Neural cell (in vitro differentiated cells): ENCODE data around the gene PICALM. TPM values are rescaled to one million over a fixed set of nuclear protein-coding genes. Genes with fewer than 3 reads are reported as not detected.

Experiments
- H2AFZ ChIP-seq: fragments of 200-600, 300-800 bp; sonication (generic), shearing (Covaris generic); 2 replicates; pipeline ENCODE4 v1.6.0; 2014; ENCODE audit warnings: low read depth, mild to moderate bottlenecking, antibody characterized with exemption, low read length, moderate library complexity
- H3F3A ChIP-seq: fragments of 200-600 bp; shearing (Covaris generic); 2 replicates; pipeline ENCODE4 v1.6.1; 2016; ENCODE audit warnings: mild to moderate bottlenecking, moderate library complexity, mixed read lengths, antibody characterized with exemption, low read length; ENCODE audit not compliant: insufficient read depth, poor library complexity, severe bottlenecking
- H3K27ac ChIP-seq: fragments of 200-600, 300-800 bp; sonication (generic), shearing (Covaris generic); 2 replicates; pipeline ENCODE4 v1.5.1; 2014; ENCODE audit warnings: mild to moderate bottlenecking, low read length, moderate library complexity
- H3K27me3 ChIP-seq: fragments of 300-800, 200-600 bp; sonication (generic), shearing (Covaris generic); 2 replicates; pipeline ENCODE4 v1.6.0; 2014; ENCODE audit warnings: mild to moderate bottlenecking, low read depth, low read length, moderate library complexity; ENCODE audit not compliant: insufficient read depth
- H3K36me3 ChIP-seq: fragments of 300-800, 200-600 bp; sonication (generic), shearing (Covaris generic); 2 replicates; pipeline ENCODE4 v1.5.1; 2014; ENCODE audit warnings: mild to moderate bottlenecking, antibody characterized with exemption, low read length, moderate library complexity; ENCODE audit not compliant: insufficient read depth
- H3K4me2 ChIP-seq: fragments of 300-800, 200-600 bp; sonication (generic), shearing (Covaris generic); 2 replicates; pipeline ENCODE4 v1.6.0; 2014; ENCODE audit warnings: mild to moderate bottlenecking, low read length
- H3K4me3 ChIP-seq: fragments of 300-800, 200-600 bp; sonication (generic), shearing (Covaris generic); 2 replicates; pipeline ENCODE4 v1.5.1; 2014; ENCODE audit warnings: mild to moderate bottlenecking, low read length, moderate library complexity
- H3K79me2 ChIP-seq: fragments of 200-600 bp; shearing (Covaris generic); replicated peaks from 2 replicates; pipeline ENCODE4 v1.6.0; 2014; ENCODE audit warnings: mild to moderate bottlenecking, low read length, moderate library complexity; ENCODE audit not compliant: insufficient read depth
- H3K9ac ChIP-seq: fragments of 300-800, 200-600 bp; sonication (generic), shearing (Covaris generic); 2 replicates; pipeline ENCODE4 v1.6.1; 2016; ENCODE audit warnings: mild to moderate bottlenecking, low read length, mixed read lengths
- H3K9me2 ChIP-seq: fragments of 200-600 bp; shearing (Covaris generic); 2 replicates; pipeline ENCODE4 v1.6.1; 2016; ENCODE audit warnings: mild to moderate bottlenecking, low read length, mixed read lengths; ENCODE audit not compliant: insufficient read depth
- H3K9me3 ChIP-seq: fragments of 200-600, 300-800 bp; sonication (generic), shearing (Covaris generic); 2 replicates; pipeline ENCODE4 v1.6.1; 2016; ENCODE audit warnings: mild to moderate bottlenecking, mixed run types, low read length, moderate library complexity, mixed read lengths
- H4K20me1 ChIP-seq: fragments of 200-600 bp; shearing (Covaris generic); 2 replicates; pipeline ENCODE4 v1.6.1; 2016; ENCODE audit warnings: mild to moderate bottlenecking, mixed run types; ENCODE audit not compliant: insufficient read depth
- CTCF ChIP-seq: fragments of 450-650 bp; IDR thresholded peaks from 2 replicates; pipeline ENCODE4 v1.5.1; 2014; ENCODE audit warnings: antibody characterized with exemption, mild to moderate bottlenecking, moderate library complexity; ENCODE audit not compliant: poor library complexity, severe bottlenecking
- EP300 ChIP-seq: fragments of 450-650 bp; conservative IDR thresholded peaks from 2 replicates; pipeline ENCODE4 v1.6.1; 2014; ENCODE audit warnings: antibody characterized with exemption, mild to moderate bottlenecking, moderate library complexity; ENCODE audit not compliant: poor library complexity, severe bottlenecking
- EZH2 ChIP-seq: fragments of 200-600, 300-800 bp; shearing (Covaris generic), sonication (generic); IDR thresholded peaks from 2 replicates; pipeline ENCODE4 v1.6.1; 2014; ENCODE audit warnings: antibody characterized with exemption, low read length, borderline replicate concordance, mild to moderate bottlenecking; ENCODE audit not compliant: insufficient read depth, poor library complexity, severe bottlenecking
- MXI1 ChIP-seq: fragments of 450-650 bp; conservative IDR thresholded peaks from 2 replicates; pipeline ENCODE4 v1.6.1; 2014; ENCODE audit warnings: antibody characterized with exemption, mild to moderate bottlenecking; ENCODE audit not compliant: poor library complexity, severe bottlenecking
- POLR2AphosphoS5 ChIP-seq: IDR thresholded peaks from 2 replicates; pipeline ENCODE4 v1.6.1; 2012
- RAD21 ChIP-seq: fragments of 450-650 bp; conservative IDR thresholded peaks from 2 replicates; pipeline ENCODE4 v1.6.1; 2014; ENCODE audit warnings: antibody characterized with exemption, mild to moderate bottlenecking, moderate library complexity
- REST ChIP-seq: IDR thresholded peaks from 2 replicates; pipeline ENCODE4 v1.6.1; 2012; ENCODE audit warnings: borderline replicate concordance
- SMC3 ChIP-seq: fragments of 450-650 bp; conservative IDR thresholded peaks from 2 replicates; pipeline ENCODE4 v1.6.1; 2014; ENCODE audit warnings: antibody characterized with exemption, mild to moderate bottlenecking, moderate library complexity; ENCODE audit not compliant: poor library complexity
- TAF1 ChIP-seq: IDR thresholded peaks from 2 replicates; pipeline ENCODE4 v1.6.1; 2012; ENCODE audit warnings: low read depth
- polyA plus RNA-seq: library from polyadenylated mRNA; depleted of rRNA; stranded (reverse); fragments of >200 nt; gene quantifications from 2 replicates; pipeline ENCODE4 v1.2.3, GENCODE V29; 2014

The PICALM gene
- polyA plus RNA-seq, 1 donor from 2014 or later: 161 TPM

GRCh38 chr11:86062719-86063118 is 6.2 kb downstream of the PICALM start:
- Histone ChIP-seq H3K27me3 (no peaks in the 10 kb centered on the region), H3K4me3 (no peak overlapping the region), H3K9me2 (no peaks in the 10 kb centered on the region), H2AFZ (no peak overlapping the region), H3K9me3 (no peaks in the 10 kb centered on the region), H3F3A (no peaks in the 10 kb centered on the region), H3K27ac (no peak overlapping the region), H3K36me3 (no peaks in the 10 kb centered on the region), H3K9ac (no peak overlapping the region), H3K4me2 (no peak overlapping the region), H4K20me1 (peaks cover 17% of the 10 kb centered on the region), H3K79me2 (peaks cover 100% of the 10 kb centered on the region)
- TF ChIP-seq MXI1 (no peak), RAD21 (no peak), SMC3 (no peak), EZH2 (no peak), EP300 (no peak), CTCF (no peak), REST (no peak), TAF1 (no peak)

GRCh38 chr11:86061483-86062205 is 7.2 kb downstream of the PICALM start:
- TF ChIP-seq EP300 (no peak), REST (no peak), RAD21 (no peak), CTCF (no peak), SMC3 (no peak), MXI1 (no peak), TAF1 (no peak), POLR2AphosphoS5 (no peak), EZH2 (no peak)
- Histone ChIP-seq H4K20me1 (peaks cover 8% of the 10 kb centered on the region), H3K36me3 (no peaks in the 10 kb centered on the region), H3K4me2 (no peak overlapping the region), H3K9me3 (no peaks in the 10 kb centered on the region), H3K4me3 (no peak overlapping the region), H2AFZ (no peak overlapping the region), H3K27me3 (no peaks in the 10 kb centered on the region), H3K9me2 (no peaks in the 10 kb centered on the region), H3K27ac (no peak overlapping the region), H3F3A (no peaks in the 10 kb centered on the region), H3K9ac (no peak overlapping the region), H3K79me2 (peaks cover 97% of the 10 kb centered on the region)
